ENCODE data around the gene SLC7A11. TPM values are rescaled to one million over a fixed set of nuclear protein-coding genes. Genes with fewer than 3 reads are reported as not detected.

SLC7A11 gene
- total RNA-seq, 2 donors from 2014 or later = 1.5 to 5.0 TPM

DNA sequence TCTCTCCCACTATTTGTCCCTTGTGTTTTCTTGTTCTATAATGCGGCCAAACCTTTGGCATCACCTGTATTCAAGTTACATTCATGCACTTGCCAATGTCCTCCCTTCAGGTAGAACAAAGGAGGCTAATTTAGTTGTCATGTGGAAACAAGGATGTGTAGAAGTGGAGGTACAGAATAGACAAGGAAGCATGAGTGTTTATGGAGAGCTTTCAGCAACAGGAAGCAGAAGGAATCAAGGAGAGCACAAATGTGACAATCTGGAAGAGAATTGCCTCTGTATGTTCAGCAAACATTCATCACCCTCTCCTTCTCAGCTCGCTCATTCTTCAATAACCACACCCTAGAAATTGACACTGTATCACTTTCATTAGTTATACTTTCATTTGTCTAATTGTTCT is 103.4 kb downstream of the SLC7A11 start:
- Histone ChIP-seq H3K4me3 (no peak overlapping the region), H3K36me3 (no peaks in the 10 kb centered on the region), H3K27me3 (no peaks in the 10 kb centered on the region), H3K27ac (no peak overlapping the region), H3K4me1 (no peaks in the 10 kb centered on the region), H3K9me3 (no peaks in the 10 kb centered on the region)
- TF ChIP-seq CTCF (IDR thresholded peaks at IDR 0.05) = no peak
- no peak for DNase-seq (ENCODE audit: low spot score)

DNA sequence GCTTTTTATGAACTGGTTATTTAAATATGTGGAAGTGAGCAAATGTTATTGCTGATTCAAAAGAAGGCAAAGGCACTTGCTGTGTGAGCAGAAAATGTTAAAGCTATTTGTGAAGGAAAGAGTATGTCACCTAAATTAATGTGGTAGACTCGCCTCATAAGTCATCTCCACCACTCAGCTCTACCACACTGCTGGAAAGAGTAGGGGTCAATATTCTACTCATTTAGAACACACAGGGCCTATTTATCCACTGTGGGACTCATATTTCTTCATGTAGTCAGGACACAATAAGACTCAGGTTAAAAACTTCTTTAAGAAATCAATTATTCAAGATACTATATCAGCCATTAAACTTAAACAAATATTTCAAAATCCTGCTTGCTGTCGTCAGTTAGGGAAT is 106.5 kb downstream of the SLC7A11 start:
- Histone ChIP-seq H3K9me3 (peaks cover 0 to 10% of the 10 kb centered on the region in 2 donors), H3K27ac (no peak overlapping the region)
- no peak for TF ChIP-seq CTCF (IDR thresholded peaks at IDR 0.05)

DNA sequence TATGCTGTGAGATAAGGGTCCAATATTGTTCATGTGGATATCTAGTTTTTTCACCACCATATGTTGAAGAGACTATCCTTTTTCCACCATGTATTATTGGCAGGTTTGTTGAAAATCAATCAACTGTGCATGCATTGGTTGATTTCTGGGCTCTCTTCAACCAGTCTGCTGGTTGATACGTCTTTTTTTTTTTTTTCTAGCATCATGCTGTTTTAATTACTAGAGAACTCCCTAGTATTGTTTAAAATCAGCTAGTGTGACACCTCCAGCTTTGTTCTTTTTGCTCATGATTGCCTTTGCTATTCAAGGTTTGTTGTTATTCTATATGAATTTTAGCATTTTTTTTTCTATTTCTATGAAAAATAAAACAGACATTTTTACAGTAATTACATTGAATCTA is 123.9 kb downstream of the SLC7A11 start:
- no peak for DNase-seq (ENCODE audit: low spot score)
- H3K9me3 ChIP-seq = peaks cover 0 to 4% of the 10 kb centered on the region in 2 donors
- H3K4me1 ChIP-seq = peaks cover 0 to 5% of the 10 kb centered on the region in 2 donors
- H3K36me3 ChIP-seq = no peaks in the 10 kb centered on the region
- H3K27ac ChIP-seq = no peak overlapping the region
- no peak for TF ChIP-seq CTCF (IDR thresholded peaks at IDR 0.05)
- no peaks in the 10 kb centered on the region for H3K27me3 ChIP-seq
- no peak overlapping the region for H3K4me3 ChIP-seq

More for the DNA sequence above, 106.5 kb downstream of the SLC7A11 start:
- Histone ChIP-seq H3K36me3 (no peaks in the 10 kb centered on the region), H3K27me3 (no peaks in the 10 kb centered on the region), H3K4me1 (no peaks in the 10 kb centered on the region), H3K4me3 (no peak overlapping the region)
- no peak for DNase-seq (ENCODE audit: low spot score)

- no peak overlapping the region for H3K27ac ChIP-seq
- TF ChIP-seq CTCF (IDR thresholded peaks at IDR 0.05) = no peak
- no peaks in the 10 kb centered on the region for H3K36me3 ChIP-seq
- H3K27me3 ChIP-seq = no peaks in the 10 kb centered on the region
- peaks cover 0 to under 1% of the 10 kb centered on the region in 2 donors for H3K9me3 ChIP-seq
- H3K4me3 ChIP-seq = no peak overlapping the region
- peaks cover 0 to 5% of the 10 kb centered on the region in 2 donors for H3K4me1 ChIP-seq
- DNase-seq (ENCODE audit: low spot score) = no peak
Measured at GRCh38 chr4:138115053-138115452, 127.1 kb downstream of the SLC7A11 start.

DNA sequence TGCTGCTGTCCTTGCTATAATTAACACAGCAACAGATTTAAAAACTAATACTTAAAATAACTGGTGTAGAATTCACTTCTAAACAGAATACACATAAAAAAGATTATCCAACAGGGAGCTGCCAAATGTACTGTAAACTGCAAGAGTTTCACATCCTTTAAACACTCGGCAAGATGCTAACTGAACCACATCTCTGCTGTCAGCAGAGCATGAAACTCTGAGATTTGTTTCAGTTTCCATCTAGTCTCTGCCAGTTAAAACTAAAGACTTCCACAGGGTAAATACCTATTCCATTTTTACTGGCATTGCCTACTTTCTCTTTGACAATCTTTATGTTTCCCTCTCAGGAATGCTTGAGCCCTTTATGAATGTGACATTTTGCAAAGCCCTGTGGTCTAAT is 127.7 kb downstream of the SLC7A11 start:
- Histone ChIP-seq H3K27me3 (no peaks in the 10 kb centered on the region), H3K9me3 (no peaks in the 10 kb centered on the region), H3K36me3 (no peaks in the 10 kb centered on the region), H3K4me3 (no peak overlapping the region), H3K4me1 (peaks cover 0 to 5% of the 10 kb centered on the region in 2 donors), H3K27ac (no peak overlapping the region)
- DNase-seq (ENCODE audit: low spot score) = no peak
- no peak for TF ChIP-seq CTCF (IDR thresholded peaks at IDR 0.05)
